H9 (cell line): ENCODE data around the gene NDUFAF2. TPM values are rescaled to one million over a fixed set of nuclear protein-coding genes. Genes with fewer than 3 reads are reported as not detected.

Experiments
- DNase-seq: peaks from one replicate; pipeline ENCODE4 v3.0.0-alpha.2; 2017
- H2AFZ ChIP-seq: one replicate; pipeline ENCODE4 v1.6.1; 2013; ENCODE audit warnings: mild to moderate bottlenecking, low read length, control low read depth, moderate library complexity
- H2AK5ac ChIP-seq: 2 replicates; pipeline ENCODE4 v1.6.1; 2013; ENCODE audit warnings: low read length, control low read depth, mixed read lengths; ENCODE audit not compliant: insufficient read length
- H2BK120ac ChIP-seq: one replicate; pipeline ENCODE4 v1.6.1; 2013; ENCODE audit warnings: low read depth, mild to moderate bottlenecking, low read length, control low read depth, inconsistent platforms; ENCODE audit not compliant: poor library complexity, severe bottlenecking
- H2BK12ac ChIP-seq: 2 replicates; pipeline ENCODE4 v1.6.1; 2013; ENCODE audit warnings: low read length, control low read depth, mixed read lengths, low read depth; ENCODE audit not compliant: insufficient read length
- H2BK15ac ChIP-seq: 2 replicates; pipeline ENCODE4 v1.6.1; 2013; ENCODE audit warnings: low read depth, low read length, control low read depth
- H2BK20ac ChIP-seq: one replicate; pipeline ENCODE4 v1.6.1; 2013; ENCODE audit warnings: low read depth, mild to moderate bottlenecking, low read length, control low read depth, inconsistent platforms; ENCODE audit not compliant: poor library complexity, severe bottlenecking
- H2BK5ac ChIP-seq: 2 replicates; pipeline ENCODE4 v1.6.1; 2013; ENCODE audit warnings: low read length, control low read depth, mixed read lengths; ENCODE audit not compliant: insufficient read length
- H3K14ac ChIP-seq: 2 replicates; pipeline ENCODE4 v1.6.1; 2013; ENCODE audit warnings: low read length, control low read depth; ENCODE audit not compliant: insufficient read depth
- H3K18ac ChIP-seq: 2 replicates; pipeline ENCODE4 v1.6.1; 2013; ENCODE audit warnings: low read depth, mild to moderate bottlenecking, mixed read lengths, low read length, control low read depth; ENCODE audit not compliant: insufficient read length
- H3K23ac ChIP-seq: 2 replicates; pipeline ENCODE4 v1.6.1; 2013; ENCODE audit warnings: low read length, control low read depth, mixed read lengths, low read depth; ENCODE audit not compliant: insufficient read length
- H3K23me2 ChIP-seq: 2 replicates; pipeline ENCODE4 v1.6.1; 2013; ENCODE audit warnings: low read depth, mild to moderate bottlenecking, mixed read lengths, low read length, control low read depth; ENCODE audit not compliant: insufficient read length, poor library complexity, severe bottlenecking
- H3K27ac ChIP-seq: 2 replicates; pipeline ENCODE4 v1.5.1; 2013; ENCODE audit warnings: low read length, control low read depth, mixed read lengths, low read depth; ENCODE audit not compliant: insufficient read length
- H3K27me3 ChIP-seq: 2 replicates; pipeline ENCODE4 v1.6.1; 2013; ENCODE audit warnings: low read length, control low read depth, inconsistent platforms; ENCODE audit not compliant: insufficient read depth
- H3K4ac ChIP-seq: 2 replicates; pipeline ENCODE4 v1.6.1; 2013; ENCODE audit warnings: low read depth, mild to moderate bottlenecking, control low read depth, inconsistent platforms, low read length, moderate library complexity
- H3K4me1 ChIP-seq: 2 replicates; pipeline ENCODE4 v1.6.1; 2013; ENCODE audit warnings: low read length, control low read depth, inconsistent platforms; ENCODE audit not compliant: insufficient read depth
- H3K4me2 ChIP-seq: 2 replicates; pipeline ENCODE4 v1.6.1; 2013; ENCODE audit warnings: low read length, control low read depth, mixed read lengths; ENCODE audit not compliant: insufficient read length, insufficient read depth
- H3K56ac ChIP-seq: 2 replicates; pipeline ENCODE4 v1.6.1; 2013; ENCODE audit warnings: low read depth, mild to moderate bottlenecking, mixed read lengths, low read length, control low read depth; ENCODE audit not compliant: insufficient read length
- H3K79me1 ChIP-seq: 2 replicates; pipeline ENCODE4 v1.6.1; 2013; ENCODE audit warnings: low read depth, mild to moderate bottlenecking, moderate library complexity, low read length, control low read depth, inconsistent platforms; ENCODE audit not compliant: insufficient read depth, poor library complexity, severe bottlenecking
- H3K79me2 ChIP-seq: 2 replicates; pipeline ENCODE4 v1.6.1; 2013; ENCODE audit warnings: low read length, control low read depth, inconsistent platforms; ENCODE audit not compliant: insufficient read depth
- H3K9ac ChIP-seq: 2 replicates; pipeline ENCODE4 v1.6.1; 2013; ENCODE audit warnings: low read length, control low read depth, mixed read lengths; ENCODE audit not compliant: insufficient read length; ENCODE audit errors: extremely low read depth
- H3K9me3 ChIP-seq: one replicate; pipeline ENCODE4 v1.6.1; 2013; ENCODE audit warnings: low read depth, low read length, inconsistent platforms; ENCODE audit not compliant: control insufficient read depth
- H3T11ph ChIP-seq: one replicate; pipeline ENCODE4 v1.6.1; 2013; ENCODE audit warnings: mild to moderate bottlenecking, low read length, control low read depth, inconsistent platforms
- H4K20me1 ChIP-seq: one replicate; pipeline ENCODE4 v1.6.1; 2013; ENCODE audit not compliant: control insufficient read depth, insufficient read length, insufficient read depth
- H4K5ac ChIP-seq: 2 replicates; pipeline ENCODE4 v1.6.1; 2013; ENCODE audit warnings: low read depth, mild to moderate bottlenecking, mixed read lengths, low read length, control low read depth; ENCODE audit not compliant: insufficient read length
- H4K8ac ChIP-seq: replicated peaks from 2 replicates; pipeline ENCODE4 v1.6.1; 2013; ENCODE audit warnings: low read length, control low read depth, mixed read lengths, low read depth; ENCODE audit not compliant: insufficient read length
- H4K91ac ChIP-seq: 2 replicates; pipeline ENCODE4 v1.6.1; 2013; ENCODE audit warnings: low read depth, mild to moderate bottlenecking, moderate library complexity, mixed read lengths, low read length, control low read depth; ENCODE audit not compliant: insufficient read length
- H3K27ac Mint-ChIP-seq, 3 experiments: 2 replicates in 2 of 3; 3 replicates in 1 of 3; pipeline ENCODE4 v1.8.0; 2020 to 2021; ENCODE audit warnings: mixed read lengths in 3 of 3, mild to moderate bottlenecking in 1 of 3, moderate library complexity in 1 of 3
- H3K27me3 Mint-ChIP-seq: 2 replicates; pipeline ENCODE4 v1.8.0; 2021; ENCODE audit warnings: low read depth, mild to moderate bottlenecking, moderate library complexity, mixed read lengths
- H3K36me3 Mint-ChIP-seq, 3 experiments: 2 replicates in 2 of 3; 3 replicates in 1 of 3; pipeline ENCODE4 v1.8.0; 2020 to 2021; ENCODE audit warnings: low read depth in 3 of 3, mixed read lengths in 3 of 3; ENCODE audit not compliant: insufficient read depth in 1 of 3
- H3K4me1 Mint-ChIP-seq, 2 experiments: 2 replicates each; pipeline ENCODE4 v1.8.0; 2020; ENCODE audit warnings: mixed read lengths in 2 of 2
- H3K4me3 Mint-ChIP-seq, 2 experiments: 2 replicates in 1 of 2; 3 replicates in 1 of 2; pipeline ENCODE4 v1.8.0; 2020 to 2021; ENCODE audit warnings: mild to moderate bottlenecking in 2 of 2, mixed read lengths in 2 of 2, moderate library complexity in 1 of 2
- H3K9me3 Mint-ChIP-seq, 2 experiments: 2 replicates in 1 of 2; 3 replicates in 1 of 2; pipeline ENCODE4 v1.8.0; 2020; ENCODE audit warnings: mild to moderate bottlenecking in 2 of 2, mixed read lengths in 2 of 2, moderate library complexity in 1 of 2
- CTCF ChIP-seq: fragments of 200-600 bp; sonication (generic); conservative IDR thresholded peaks from 3 replicates; pipeline ENCODE4 v1.8.0; 2021; ENCODE audit warnings: antibody characterized with exemption, mild to moderate bottlenecking
- total RNA-seq: library from RNA; stranded (reverse); gene quantifications from 2 replicates; pipeline ENCODE4 v1.2.1, GENCODE V29; 2021

Gene NDUFAF2
- total RNA-seq, 1 experiment from 2014 or later: 31.4 TPM

GRCh38 chr5:61044545-61044944 lies 99.5 kb downstream of the NDUFAF2 start:
- H2AFZ ChIP-seq: no peak overlapping the region
- no peak overlapping the region for H3T11ph ChIP-seq
- peaks cover 3 to 6% of the 10 kb centered on the region in 2 experiments; a peak in 3 of 5 replicates for H3K9me3 Mint-ChIP-seq
- H3K4ac ChIP-seq: no peak overlapping the region
- no peak overlapping the region for H2BK12ac ChIP-seq
- no peak overlapping the region for H4K8ac ChIP-seq
- no peak overlapping the region for H4K5ac ChIP-seq
- no peaks in the 10 kb centered on the region; a peak in 2 of 7 replicates for H3K36me3 Mint-ChIP-seq
- no peak overlapping the region for H3K14ac ChIP-seq
- no peak overlapping the region for H2BK120ac ChIP-seq
- H3K27ac Mint-ChIP-seq: no peak overlapping the region
- no peak overlapping the region for H3K9ac ChIP-seq
- no peak overlapping the region for H3K18ac ChIP-seq
- no peak overlapping the region for H3K56ac ChIP-seq
- no peaks in the 10 kb centered on the region for H3K27me3 Mint-ChIP-seq
- no peaks in the 10 kb centered on the region for H3K4me1 ChIP-seq
- H3K27ac ChIP-seq: no peak overlapping the region
- TF ChIP-seq CTCF: no peak
- no peak overlapping the region for H3K23ac ChIP-seq
- no peak overlapping the region for H3K4me3 Mint-ChIP-seq
- no peak overlapping the region for H2BK5ac ChIP-seq
- H3K4me1 Mint-ChIP-seq: peaks cover 4 to 9% of the 10 kb centered on the region in 2 experiments; a peak in 3 of 4 replicates
- no peak overlapping the region for H2AK5ac ChIP-seq
- no peak for DNase-seq
- H3K79me1 ChIP-seq: no peaks in the 10 kb centered on the region
- H3K4me2 ChIP-seq: no peak overlapping the region
- H3K27me3 ChIP-seq: no peaks in the 10 kb centered on the region
- no peaks in the 10 kb centered on the region for H3K9me3 ChIP-seq
- no peaks in the 10 kb centered on the region for H3K23me2 ChIP-seq
- no peak overlapping the region for H2BK15ac ChIP-seq
- H4K20me1 ChIP-seq: no peaks in the 10 kb centered on the region
- H3K79me2 ChIP-seq: no peaks in the 10 kb centered on the region
- H4K91ac ChIP-seq: no peak overlapping the region
- H2BK20ac ChIP-seq: no peak overlapping the region
